NCI-H146 (cell line): Measurements from ENCODE around the gene ACOXL.

Experiments
- DNase-seq: peaks from one replicate; lab custom pipeline; 2025; lab: John Stamatoyannopoulos, UW

ACOXL gene

DNA sequence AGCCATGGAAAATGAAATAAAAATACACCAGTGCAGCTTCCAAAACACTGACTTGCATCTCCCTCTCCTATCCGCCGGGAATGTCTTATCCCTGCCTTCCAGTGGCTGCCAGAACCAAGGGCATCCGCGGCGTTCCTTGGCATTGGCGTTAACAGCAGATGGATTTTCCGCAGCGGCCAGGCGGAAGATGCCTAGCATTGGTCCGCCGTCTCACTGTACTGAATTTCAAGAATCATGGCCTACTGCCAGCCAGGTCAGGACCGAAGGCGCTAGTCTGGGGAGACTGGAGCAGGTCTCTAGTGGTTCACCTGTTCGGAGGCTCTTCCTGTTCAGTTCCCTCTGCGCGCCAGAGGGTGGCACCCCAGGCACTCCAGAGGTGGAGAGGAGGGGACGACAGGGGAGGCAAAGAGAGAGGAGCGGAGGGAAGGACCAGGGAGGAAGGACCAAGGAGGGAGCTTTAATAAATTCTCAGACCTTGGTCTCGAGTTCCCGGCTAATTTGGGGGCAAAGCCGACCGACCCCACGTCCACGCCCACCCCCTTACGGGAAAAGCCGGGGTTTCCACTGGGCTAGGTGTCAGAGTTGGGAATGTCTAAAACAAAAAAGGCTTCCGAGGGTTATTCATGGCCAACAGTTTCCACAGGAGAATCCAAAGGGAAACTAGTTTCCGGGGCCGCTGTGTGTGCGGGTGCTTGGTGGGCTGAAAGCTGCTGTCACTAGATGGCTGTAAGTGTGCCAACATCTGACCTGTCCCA, 384.6 kb downstream of the ACOXL start:
- peak; percentile 88 for DNase-seq

DNA sequence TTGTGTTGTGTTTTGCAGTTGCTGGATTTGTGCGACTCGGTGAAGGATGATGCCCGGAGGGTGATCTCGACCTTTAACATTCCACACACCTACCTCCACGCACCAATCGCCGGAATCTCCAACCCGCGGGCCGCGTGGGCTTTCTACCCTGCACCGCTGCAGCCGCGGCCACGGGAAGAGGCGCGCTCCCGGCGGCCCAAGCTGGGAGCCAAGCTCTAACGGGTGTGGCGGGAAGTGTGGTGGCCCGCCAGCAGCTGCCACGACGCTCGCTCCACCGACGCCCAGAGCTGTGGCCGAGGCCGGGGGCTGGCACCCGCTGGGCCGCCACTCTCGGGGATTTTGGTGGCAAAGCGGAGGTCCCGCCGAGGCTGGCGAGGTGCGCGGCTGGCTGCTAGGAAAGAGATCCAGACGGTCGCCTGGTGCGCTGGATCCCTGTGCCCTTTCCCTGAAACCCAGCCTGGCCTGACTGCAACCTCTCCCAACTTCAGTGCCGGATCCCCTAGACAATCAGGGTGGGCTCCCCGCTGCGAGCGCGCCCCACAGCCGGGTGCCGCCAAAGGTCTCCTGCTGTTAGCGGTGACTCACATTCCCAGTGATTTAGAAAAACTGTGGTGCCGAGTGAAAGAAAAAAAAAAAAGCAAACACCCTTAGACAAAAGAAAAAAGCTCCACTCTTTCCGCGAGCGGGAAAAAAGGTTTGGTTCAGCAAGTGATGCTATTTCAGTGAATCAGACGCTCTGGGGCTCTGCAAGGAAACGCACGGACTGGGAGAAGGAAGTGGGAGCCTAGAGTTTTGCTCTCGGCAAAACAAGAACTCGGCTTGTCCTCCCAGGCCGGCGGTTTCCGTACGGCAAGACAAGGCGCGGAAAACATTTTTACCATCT, 385.5 kb downstream of the ACOXL start:
- DNase-seq, result peak; percentile 67

GRCh38 chr2:111118481-111118980, 386.2 kb downstream of the ACOXL start:
- no peak for DNase-seq

DNA sequence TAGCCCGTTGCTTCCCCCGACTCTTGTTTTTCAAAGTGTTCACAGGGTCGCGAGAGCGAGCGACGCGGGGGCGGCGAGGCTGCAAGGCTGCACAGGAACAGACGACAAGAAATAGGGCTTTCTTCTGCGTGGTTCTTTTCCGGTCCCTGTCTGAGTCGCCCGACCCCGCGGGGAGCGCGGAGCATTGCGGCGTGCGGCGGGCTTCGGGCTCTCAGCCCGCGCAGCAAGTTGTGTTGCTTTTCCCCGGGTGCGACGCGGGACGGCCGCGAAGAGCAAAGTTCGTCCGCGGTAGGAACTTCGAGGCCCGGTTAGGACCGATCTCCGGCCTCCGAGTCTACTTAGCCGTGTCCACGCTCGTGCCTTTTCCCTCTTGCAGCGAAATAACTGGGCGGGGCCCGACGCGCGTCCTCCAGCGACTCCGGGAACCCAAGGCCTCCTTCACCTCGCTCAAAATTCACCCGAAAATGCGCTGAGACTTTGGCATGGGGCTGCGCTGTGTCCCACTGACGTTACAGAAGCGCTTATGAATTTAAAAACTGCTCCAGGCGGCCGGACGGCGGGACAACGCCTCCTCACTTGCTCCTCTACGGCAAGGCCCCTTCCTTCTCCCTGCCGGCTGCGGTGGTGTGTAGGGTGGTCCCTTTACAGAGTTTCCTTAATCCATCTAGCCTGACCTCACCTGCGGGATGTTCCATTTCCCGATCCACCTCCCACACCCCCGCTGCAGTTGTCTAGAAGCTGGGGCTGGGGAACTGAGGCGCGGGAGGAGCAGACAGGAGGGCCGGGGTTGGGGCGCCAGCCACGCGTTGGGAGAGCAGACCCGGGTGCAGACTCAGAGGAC, 386.8 kb downstream of the ACOXL start:
- DNase-seq, result no peak

- no peak for DNase-seq
These were observed 387.5 kb downstream of the ACOXL start for GRCh38 chr2:111119822-111120252.

DNA sequence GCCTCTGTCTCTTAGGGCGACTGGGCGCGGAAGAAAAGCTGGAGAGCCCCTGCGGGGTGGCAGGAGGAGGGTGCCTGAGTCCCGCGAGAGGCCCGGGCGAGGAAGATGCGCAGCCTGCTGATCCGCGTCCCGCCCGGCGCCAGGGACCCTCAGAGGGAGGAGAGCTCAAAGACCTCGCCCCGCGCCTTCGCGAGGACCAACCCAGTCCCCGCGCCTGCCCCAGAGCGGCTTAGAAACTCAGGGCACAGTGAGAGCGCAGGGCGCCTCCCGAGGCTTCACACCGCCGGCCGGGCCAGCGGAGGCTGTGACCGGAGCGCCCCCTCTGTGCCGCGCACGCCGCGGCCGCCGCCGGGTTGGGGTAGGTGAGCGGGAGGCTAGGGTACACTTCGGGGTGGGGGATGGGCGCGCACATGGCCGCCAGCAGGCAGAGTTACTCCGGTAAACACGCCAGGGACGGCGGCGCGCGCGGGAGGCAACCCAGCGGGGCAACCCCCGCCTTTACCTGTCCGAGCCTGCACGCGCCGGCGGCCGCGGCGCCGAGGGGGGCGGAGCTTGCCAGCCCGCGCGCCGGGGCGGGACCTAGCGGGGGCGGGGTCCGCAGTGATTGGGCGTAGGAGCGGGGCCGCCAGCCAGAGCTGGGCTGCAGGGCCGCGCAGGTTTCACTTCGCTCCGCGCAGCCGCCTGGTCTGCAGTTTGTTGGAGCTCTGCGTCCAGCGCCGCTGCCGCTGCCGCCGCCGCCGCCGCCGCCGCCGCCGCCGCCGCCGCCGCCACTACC, 388.1 kb downstream of the ACOXL start, which contains the start of gene BCL2L11:
Gene BCL2L11, plus strand, starts transcription at position 662 of the 775 bp plus-strand sequence. CDS start 2,832 bp downstream, outside the sequence.
- DNase-seq, result peak; percentile 96

GRCh38 chr2:111121028-111121827, 388.9 kb downstream of the ACOXL start:
- DNase-seq, result peak; percentile 72

DNA sequence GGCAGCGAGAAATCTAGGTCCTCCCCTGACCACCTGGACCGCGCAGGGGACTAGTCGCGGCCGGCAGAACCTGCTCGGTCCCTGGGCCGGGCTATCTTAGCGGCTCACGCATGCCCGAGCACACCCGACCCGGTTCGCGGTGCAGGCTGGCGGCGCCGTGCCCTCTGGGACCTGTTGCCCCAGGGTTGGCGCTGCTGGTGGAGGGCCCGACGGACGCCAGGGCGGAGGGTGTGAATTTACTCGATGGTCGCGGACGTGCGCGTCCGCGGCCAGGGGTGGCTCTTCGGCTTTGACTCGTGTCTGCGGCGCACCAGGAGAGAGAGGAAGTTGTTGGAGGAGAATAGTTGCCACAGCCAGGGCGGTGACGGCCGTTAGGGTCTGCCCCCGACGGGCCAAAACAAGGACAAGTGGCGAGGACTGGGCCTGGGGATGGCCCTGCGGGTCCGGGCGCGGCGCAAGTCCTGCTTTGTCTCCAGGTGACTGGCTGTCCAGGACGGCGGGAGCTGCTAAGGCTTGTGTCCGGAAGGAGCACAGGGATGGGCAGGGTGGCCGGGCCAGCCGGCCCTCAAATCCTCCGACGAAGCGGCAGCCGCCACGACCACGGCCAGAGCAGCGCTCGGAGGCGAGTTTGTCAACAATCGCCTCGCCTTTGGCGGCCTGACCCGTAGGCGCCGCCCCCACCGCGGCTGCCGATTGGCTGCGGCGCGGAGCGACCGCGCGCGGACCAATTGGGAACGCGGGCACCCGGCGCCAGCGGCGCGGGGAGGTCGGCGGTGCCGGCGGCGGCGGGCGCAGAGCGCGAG, 389.7 kb downstream of the ACOXL start:
- peak; percentile 93 for DNase-seq

GRCh38 chr2:111122631-111123421, 390.5 kb downstream of the ACOXL start:
- peak; percentile 83 for DNase-seq

- DNase-seq, result no peak
These were observed 391.4 kb downstream of the ACOXL start for GRCh38 chr2:111123751-111124150.

DNA sequence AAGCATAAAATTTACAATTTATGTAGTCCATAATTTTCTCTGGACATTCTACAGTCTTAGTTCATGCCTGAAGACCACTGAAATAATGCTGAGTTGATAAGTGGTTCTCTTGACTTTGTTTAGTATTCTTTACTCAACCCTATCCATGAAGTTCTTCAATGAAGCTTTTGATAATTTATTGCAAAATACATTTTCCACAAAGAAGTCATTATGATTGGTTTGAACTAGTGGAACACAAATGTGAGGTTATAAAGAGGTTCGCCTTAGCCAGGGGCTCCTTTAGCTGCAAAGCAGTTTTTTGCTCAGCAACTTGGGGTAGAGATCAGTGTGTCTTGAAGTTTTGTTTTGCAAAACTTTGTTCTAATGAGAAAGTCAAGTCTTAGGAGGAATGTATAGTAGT, 394.2 kb downstream of the ACOXL start:
- no peak for DNase-seq

DNA sequence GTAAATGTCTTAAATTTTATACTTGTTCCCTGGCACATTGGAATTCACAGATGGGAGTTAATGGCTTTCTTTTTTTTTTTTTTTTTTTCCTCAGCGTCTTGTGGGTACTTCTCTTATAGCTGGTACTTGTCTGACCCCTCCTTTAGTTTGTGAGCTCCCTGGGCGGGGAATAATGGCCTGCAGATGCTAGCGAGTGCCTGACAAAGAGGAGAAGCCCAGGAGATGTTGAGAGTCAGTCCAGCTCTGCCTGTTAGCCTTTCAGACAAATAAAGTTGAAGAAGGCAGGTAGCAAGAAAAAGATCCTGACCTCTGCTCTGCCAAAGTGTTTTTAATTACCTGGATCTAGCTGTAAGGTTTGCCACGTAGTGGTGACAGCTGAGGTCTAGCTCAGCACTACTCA, 395.0 kb downstream of the ACOXL start:
- no peak for DNase-seq

DNA sequence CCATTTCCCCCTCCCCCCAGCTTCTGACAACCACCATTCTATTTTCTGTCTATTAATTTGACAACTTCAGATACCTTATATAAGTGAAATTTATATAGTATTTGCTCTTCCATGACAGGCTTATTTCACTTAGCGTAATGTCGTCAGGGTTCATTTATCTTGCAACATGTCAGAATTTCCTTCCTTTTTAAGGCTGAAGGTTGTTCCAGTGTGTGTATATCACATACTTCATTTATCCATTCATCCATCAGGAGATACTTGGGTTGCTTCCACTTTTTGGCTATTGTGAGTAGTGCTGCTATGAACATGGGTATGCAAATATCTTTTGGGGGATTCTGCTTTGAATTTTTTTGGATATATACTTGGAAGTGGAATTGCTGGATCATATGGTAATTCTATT, 395.7 kb downstream of the ACOXL start:
- no peak for DNase-seq

DNA sequence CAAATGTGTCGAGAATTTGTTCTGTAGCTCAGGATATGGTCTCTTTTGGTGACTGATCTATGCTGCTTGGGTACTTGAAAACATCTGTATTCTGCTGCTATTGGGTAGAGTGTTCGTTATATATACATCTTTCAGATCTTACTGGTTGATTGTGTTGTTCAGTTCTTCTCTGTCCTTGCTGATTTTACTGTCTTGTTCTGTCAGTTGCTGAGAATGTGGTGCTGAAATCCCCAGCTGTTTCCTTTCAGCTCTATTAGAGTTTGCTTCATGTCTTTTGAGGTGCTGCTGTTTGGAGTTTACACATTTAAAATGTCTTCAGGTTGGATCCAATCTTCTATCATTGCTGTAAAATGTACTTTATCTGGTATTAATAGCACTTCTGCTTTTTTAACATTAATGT, 401.2 kb downstream of the ACOXL start:
- no peak for DNase-seq

DNA sequence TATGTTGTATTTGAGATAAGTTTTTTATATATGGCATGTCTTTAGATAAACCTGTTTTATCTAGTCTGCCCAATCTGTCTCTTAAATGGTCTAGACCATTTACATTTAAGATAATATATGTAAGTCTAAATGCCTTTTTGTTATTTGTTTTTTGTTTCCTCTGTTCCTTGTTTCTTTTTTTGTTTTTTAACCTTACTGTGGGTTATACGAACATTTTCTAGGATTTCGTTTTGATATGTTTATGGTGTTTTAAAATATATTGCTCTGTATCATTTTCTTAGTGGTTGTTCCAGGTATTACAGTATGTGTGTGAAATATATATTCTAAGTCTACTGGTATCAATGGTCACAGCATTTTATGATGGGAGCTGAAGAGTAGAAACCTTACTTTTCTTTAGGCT, 401.7 kb downstream of the ACOXL start:
- DNase-seq, result no peak

GRCh38 chr2:111135237-111135909, 403.0 kb downstream of the ACOXL start:
- DNase-seq, result no peak

DNA sequence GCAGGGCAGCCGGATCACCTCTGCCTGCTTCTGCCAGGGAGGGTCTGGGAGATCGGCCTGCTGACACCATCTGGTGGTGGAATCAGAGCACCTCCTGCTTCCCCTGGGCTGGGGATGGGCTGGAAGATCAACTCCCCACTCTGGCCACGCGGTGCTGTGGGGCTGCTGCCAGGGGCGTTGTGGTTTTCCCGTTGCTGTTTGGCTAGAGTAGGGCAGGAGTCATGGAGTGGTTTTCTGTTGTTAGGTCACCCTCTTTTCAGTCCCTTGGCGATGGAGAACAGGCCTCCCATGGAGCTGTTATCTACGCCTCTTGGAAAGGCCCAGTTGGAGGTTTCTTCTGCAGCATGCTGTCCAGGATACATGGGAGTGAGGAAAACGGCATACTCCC, 403.5 kb downstream of the ACOXL start:
- peak; percentile 40 for DNase-seq

GRCh38 chr2:111138839-111139238, 406.5 kb downstream of the ACOXL start:
- DNase-seq, result no peak
